ENCODE data around the gene TBC1D19.
"Not testable (repeated sequence)": the region's sequence is repeated elsewhere in the genome, so short reads cannot be mapped to it uniquely, and the experiment has no call there.

Gene TBC1D19

DNA sequence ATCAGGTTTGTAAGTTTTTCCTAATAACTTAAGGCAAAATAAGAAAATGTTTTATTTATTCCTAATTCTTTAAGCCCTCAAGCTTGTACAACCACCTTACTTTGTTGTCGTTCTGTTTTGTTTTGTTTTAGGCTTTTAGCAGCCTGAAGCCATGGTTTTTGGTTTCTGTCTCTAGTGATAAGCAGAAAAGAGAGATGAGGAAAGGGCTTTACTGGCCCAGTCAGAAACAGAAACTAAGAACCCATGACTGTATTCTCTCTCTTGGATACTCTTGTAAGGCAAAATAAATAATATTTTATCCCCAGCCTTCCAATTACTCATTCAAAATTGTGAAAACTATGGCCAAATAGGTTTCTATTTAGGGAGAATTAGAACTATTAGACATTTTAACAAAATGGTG lies 29.4 kb downstream of the TBC1D19 start:
- TF ChIP-seq MAX (IDR thresholded peaks at IDR 0.05; ENCODE audit: low read depth, low read length) (no peak), MYC (IDR thresholded peaks at IDR 0.05; ENCODE audit: low read depth, low read length) (no peak), POLR2A (IDR thresholded peaks at IDR 0.05; ENCODE audit: extremely low read depth, insufficient read length) (no peak)
- TF ChIP-seq, protein P1, sequence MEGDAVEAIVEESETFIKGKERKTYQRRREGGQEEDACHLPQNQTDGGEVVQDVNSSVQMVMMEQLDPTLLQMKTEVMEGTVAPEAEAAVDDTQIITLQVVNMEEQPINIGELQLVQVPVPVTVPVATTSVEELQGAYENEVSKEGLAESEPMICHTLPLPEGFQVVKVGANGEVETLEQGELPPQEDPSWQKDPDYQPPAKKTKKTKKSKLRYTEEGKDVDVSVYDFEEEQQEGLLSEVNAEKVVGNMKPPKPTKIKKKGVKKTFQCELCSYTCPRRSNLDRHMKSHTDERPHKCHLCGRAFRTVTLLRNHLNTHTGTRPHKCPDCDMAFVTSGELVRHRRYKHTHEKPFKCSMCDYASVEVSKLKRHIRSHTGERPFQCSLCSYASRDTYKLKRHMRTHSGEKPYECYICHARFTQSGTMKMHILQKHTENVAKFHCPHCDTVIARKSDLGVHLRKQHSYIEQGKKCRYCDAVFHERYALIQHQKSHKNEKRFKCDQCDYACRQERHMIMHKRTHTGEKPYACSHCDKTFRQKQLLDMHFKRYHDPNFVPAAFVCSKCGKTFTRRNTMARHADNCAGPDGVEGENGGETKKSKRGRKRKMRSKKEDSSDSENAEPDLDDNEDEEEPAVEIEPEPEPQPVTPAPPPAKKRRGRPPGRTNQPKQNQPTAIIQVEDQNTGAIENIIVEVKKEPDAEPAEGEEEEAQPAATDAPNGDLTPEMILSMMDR (IDR thresholded peaks at IDR 0.05; ENCODE audit: low read depth, low read length): no peak
- H3K4me3 ChIP-seq (ENCODE audit: low read depth, low read length): no peak overlapping the region
- no peak for DNase-seq (ENCODE audit: low read depth)

- no peak overlapping the region for H3K4me3 ChIP-seq (ENCODE audit: low read depth, low read length)
- TF ChIP-seq MAX (IDR thresholded peaks at IDR 0.05; ENCODE audit: low read depth, low read length) (no peak), MYC (IDR thresholded peaks at IDR 0.05; ENCODE audit: low read depth, low read length) (no peak), POLR2A (IDR thresholded peaks at IDR 0.05; ENCODE audit: extremely low read depth, insufficient read length) (no peak)
- TF ChIP-seq, protein P1 (IDR thresholded peaks at IDR 0.05; ENCODE audit: low read depth, low read length): no peak
- no peak for DNase-seq (ENCODE audit: low read depth)
Observed at GRCh38 chr4:26613735-26614134, 29.9 kb downstream of the TBC1D19 start.

DNA sequence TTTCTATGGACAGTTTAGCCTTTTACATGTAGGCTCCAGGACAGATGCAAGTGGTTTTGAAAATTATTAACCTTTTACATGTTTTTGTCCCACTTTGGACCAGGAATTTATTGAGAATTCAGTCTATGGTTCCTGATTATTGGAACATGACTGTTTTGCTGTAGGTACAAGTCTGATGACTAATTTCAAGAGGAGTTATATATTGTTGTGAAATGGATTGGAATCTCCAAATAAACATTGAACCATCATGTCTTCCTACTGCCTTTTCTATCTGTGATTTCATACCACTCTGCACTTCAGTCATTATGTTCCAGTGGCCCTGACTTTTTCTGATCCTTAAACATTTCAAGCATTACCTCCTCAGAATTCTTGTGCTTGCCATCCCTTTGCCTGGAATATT lies 35.9 kb downstream of the TBC1D19 start:
- DNase-seq (ENCODE audit: low read depth): no peak
- no peak overlapping the region for H3K4me3 ChIP-seq (ENCODE audit: low read depth, low read length)
- TF ChIP-seq POLR2A (IDR thresholded peaks at IDR 0.05; ENCODE audit: extremely low read depth, insufficient read length): no peak
- TF ChIP-seq MYC (IDR thresholded peaks at IDR 0.05; ENCODE audit: low read depth, low read length): no peak
- no peak for TF ChIP-seq MAX (IDR thresholded peaks at IDR 0.05; ENCODE audit: low read depth, low read length)
- TF ChIP-seq, protein P1 (IDR thresholded peaks at IDR 0.05; ENCODE audit: low read depth, low read length): no peak

DNA sequence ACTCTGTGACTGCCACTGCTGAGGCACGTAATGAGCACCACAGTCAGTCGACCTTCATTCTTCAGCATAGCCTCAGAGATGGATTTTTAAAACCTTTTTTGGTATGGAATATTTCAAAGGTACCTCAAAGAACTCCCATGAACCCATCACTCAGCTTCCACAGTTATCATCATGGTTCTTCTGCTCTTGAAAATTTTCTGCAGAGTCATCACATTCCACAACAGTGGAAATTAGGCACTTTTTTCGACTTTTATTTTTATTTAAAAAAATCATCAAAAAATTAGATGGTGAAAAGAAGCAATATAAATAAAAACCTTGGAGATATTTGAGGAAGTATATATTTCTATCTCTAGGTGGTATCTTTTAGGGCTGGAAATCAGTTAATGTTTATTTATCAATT lies 37.5 kb downstream of the TBC1D19 start:
- no peak for DNase-seq (ENCODE audit: low read depth)
- no peak for TF ChIP-seq MYC (IDR thresholded peaks at IDR 0.05; ENCODE audit: low read depth, low read length)
- no peak for TF ChIP-seq MAX (IDR thresholded peaks at IDR 0.05; ENCODE audit: low read depth, low read length)
- TF ChIP-seq POLR2A (IDR thresholded peaks at IDR 0.05; ENCODE audit: extremely low read depth, insufficient read length): no peak
- TF ChIP-seq, protein P1 (IDR thresholded peaks at IDR 0.05; ENCODE audit: low read depth, low read length): no peak
- no peak overlapping the region for H3K4me3 ChIP-seq (ENCODE audit: low read depth, low read length)

DNA sequence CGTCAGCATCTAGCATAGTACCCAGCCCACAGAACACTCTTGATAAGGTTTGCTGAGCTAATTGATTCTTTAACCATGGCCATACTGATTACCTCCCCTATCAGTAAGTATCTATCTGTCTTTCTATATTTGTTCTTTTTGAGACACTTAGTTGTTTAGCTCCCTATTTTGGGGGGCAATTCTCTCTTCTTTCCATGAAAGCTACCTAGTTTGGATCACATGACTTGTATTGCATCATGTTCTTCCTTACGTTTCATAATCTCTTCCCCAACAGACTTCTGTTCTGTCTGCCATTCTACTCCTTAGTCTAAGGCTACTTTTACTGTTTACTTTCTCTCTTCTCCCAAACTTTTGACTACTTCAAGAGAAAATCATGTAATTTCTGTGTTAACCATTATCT lies 39.0 kb downstream of the TBC1D19 start:
- no peak overlapping the region for H3K4me3 ChIP-seq (ENCODE audit: low read depth, low read length)
- peak; percentile 19 for DNase-seq (ENCODE audit: low read depth)
- TF ChIP-seq POLR2A (IDR thresholded peaks at IDR 0.05; ENCODE audit: extremely low read depth, insufficient read length) (no peak), MAX (IDR thresholded peaks at IDR 0.05; ENCODE audit: low read depth, low read length) (no peak)

GRCh38 chr4:26626658-26627057 lies 42.8 kb downstream of the TBC1D19 start:
- not testable (repeated sequence) for H3K4me3 ChIP-seq (ENCODE audit: low read depth, low read length); DNase-seq (ENCODE audit: low read depth)

- H3K4me3 ChIP-seq (ENCODE audit: low read depth, low read length): no peak overlapping the region
- no peak for TF ChIP-seq POLR2A (IDR thresholded peaks at IDR 0.05; ENCODE audit: extremely low read depth, insufficient read length)
- no peak for TF ChIP-seq MAX (IDR thresholded peaks at IDR 0.05; ENCODE audit: low read depth, low read length)
- TF ChIP-seq, protein P1 (IDR thresholded peaks at IDR 0.05; ENCODE audit: low read depth, low read length): no peak
- TF ChIP-seq MYC (IDR thresholded peaks at IDR 0.05; ENCODE audit: low read depth, low read length): no peak
- DNase-seq (ENCODE audit: low read depth): no peak
Observed at GRCh38 chr4:26632916-26633315, 49.0 kb downstream of the TBC1D19 start.
